HG02571 (cell line): ENCODE results near the gene SUGP1.

Experiments used
- ATAC-seq: cut with Tn5 transposase; IDR thresholded peaks from one replicate; pipeline ENCODE4 v1.9.1; 2021; ENCODE audit warnings: mild to moderate bottlenecking, moderate library complexity; ENCODE audit not compliant: unreplicated experiment

SUGP1 gene

GRCh38 chr19:19236173-19236572 is 84.1 kb downstream of the SUGP1 start:
- no peak for ATAC-seq

- no peak for ATAC-seq
These were observed 86.0 kb downstream of the SUGP1 start for GRCh38 chr19:19234220-19234816.

DNA sequence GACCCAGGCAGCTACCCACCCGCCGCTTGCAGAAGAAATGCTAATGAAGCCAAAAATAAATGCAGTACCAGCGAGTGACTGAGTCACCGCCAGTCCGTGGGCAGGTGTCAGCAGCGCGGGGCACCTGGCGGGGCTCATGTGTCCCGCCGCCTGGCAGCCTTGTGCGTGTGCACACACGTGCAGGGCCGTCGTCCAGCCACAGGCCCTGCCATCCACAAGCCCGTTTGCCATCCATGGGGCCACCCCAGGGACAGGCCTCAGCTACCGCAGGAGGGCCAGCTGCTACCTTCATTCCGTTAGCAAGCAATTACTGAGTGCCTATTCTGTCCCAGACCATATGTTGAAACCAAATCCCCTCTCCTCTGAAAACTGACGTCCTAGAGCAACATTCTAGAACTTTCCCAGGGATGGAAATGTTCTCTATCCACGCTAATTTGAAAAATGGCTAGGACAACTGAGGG is 88.0 kb downstream of the SUGP1 start:
- no peak for ATAC-seq

GRCh38 chr19:19230999-19231398 is 89.3 kb downstream of the SUGP1 start:
- no peak for ATAC-seq

GRCh38 chr19:19229701-19230100 is 90.6 kb downstream of the SUGP1 start:
- no peak for ATAC-seq

GRCh38 chr19:19227217-19227616 is 93.1 kb downstream of the SUGP1 start:
- no peak for ATAC-seq

GRCh38 chr19:19226663-19227062 is 93.6 kb downstream of the SUGP1 start:
- no peak for ATAC-seq

DNA sequence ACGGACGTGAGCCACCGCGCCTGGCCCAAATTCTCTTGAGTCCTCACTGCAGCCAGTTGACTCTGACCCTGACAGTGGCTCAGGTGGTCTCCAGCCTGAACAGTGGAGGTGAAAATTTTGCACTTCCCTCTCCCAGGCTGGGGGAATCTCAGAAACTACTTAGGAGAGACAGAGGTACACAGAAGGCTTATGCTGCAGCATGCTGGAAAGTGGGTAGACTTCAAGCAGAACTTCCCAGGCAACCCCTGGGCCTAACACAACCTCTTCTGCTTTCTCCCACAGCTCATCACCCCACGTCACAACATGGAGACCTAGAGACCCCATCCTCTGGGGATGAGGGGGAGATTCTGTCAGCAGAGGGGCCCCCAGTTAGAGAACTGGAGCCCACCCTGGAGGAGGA is 94.1 kb downstream of the SUGP1 start:
- no peak for ATAC-seq
